ENCODE results near the gene GPC1.

- TF ChIP-seq, protein P1, sequence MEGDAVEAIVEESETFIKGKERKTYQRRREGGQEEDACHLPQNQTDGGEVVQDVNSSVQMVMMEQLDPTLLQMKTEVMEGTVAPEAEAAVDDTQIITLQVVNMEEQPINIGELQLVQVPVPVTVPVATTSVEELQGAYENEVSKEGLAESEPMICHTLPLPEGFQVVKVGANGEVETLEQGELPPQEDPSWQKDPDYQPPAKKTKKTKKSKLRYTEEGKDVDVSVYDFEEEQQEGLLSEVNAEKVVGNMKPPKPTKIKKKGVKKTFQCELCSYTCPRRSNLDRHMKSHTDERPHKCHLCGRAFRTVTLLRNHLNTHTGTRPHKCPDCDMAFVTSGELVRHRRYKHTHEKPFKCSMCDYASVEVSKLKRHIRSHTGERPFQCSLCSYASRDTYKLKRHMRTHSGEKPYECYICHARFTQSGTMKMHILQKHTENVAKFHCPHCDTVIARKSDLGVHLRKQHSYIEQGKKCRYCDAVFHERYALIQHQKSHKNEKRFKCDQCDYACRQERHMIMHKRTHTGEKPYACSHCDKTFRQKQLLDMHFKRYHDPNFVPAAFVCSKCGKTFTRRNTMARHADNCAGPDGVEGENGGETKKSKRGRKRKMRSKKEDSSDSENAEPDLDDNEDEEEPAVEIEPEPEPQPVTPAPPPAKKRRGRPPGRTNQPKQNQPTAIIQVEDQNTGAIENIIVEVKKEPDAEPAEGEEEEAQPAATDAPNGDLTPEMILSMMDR (conservative IDR thresholded peaks at IDR 0.05 in 1 of 2, IDR thresholded peaks at IDR 0.05 in 1 of 2; ENCODE audit: low read depth in 1 of 2, low read length in 2 of 2) = no peak
- no peak for TF ChIP-seq EZH2 (IDR thresholded peaks at IDR 0.05; ENCODE audit: low read length, missing control alignments)
Measured at GRCh38 chr2:240399419-240400324, 35.8 kb upstream of the GPC1 start.

Measured in fibroblast of lung (primary cell).